ENCODE data around the gene TMEM120B. TPM values are rescaled to one million over a fixed set of nuclear protein-coding genes. Genes with fewer than 3 reads are reported as not detected.
A peak's percentile ranks its signal among the peaks of the same experiment; 100 is the strongest.

TMEM120B gene
- total and polyA plus RNA-seq, 2 of the 13 experiments (the other 11 are each of a cell fraction or from before 2014, with no cell fraction given), result 7.1 to 12.9 TPM

GRCh38 chr12:121806009-121806545 is 93.5 kb downstream of the TMEM120B start (continued):
- TF ChIP-seq MTF1 (CRISPR knock-in tag; IDR thresholded peaks at IDR 0.05) (no peak), NFYC (CRISPR knock-in tag; IDR thresholded peaks at IDR 0.05) (no peak), ZMAT5 (CRISPR knock-in tag; IDR thresholded peaks at IDR 0.05; ENCODE audit: borderline replicate concordance, low read depth) (no peak), ZNF781 (CRISPR knock-in tag; IDR thresholded peaks at IDR 0.05; ENCODE audit: borderline replicate concordance, not compliant biosample characterization) (peak; percentile 12), ARHGAP35 (CRISPR knock-in tag; IDR thresholded peaks at IDR 0.05; ENCODE audit: borderline replicate concordance) (no peak), ZNF296 (CRISPR knock-in tag; conservative IDR thresholded peaks at IDR 0.05) (no peak), ELF4 (CRISPR knock-in tag; IDR thresholded peaks at IDR 0.05; ENCODE audit: borderline replicate concordance) (no peak), TAF1 (CRISPR knock-in tag; IDR thresholded peaks at IDR 0.05) (no peak), NONO (IDR thresholded peaks at IDR 0.05) (no peak), NONO (CRISPR knock-in tag; conservative IDR thresholded peaks at IDR 0.05) (no peak), FOXP1 (IDR thresholded peaks at IDR 0.05) (no peak), FOXP1 (CRISPR knock-in tag; IDR thresholded peaks at IDR 0.05) (no peak), ELF3 (CRISPR knock-in tag; IDR thresholded peaks at IDR 0.05) (no peak), ZNF644 (CRISPR knock-in tag; IDR thresholded peaks at IDR 0.05; ENCODE audit: low read depth) (no peak), ZNF441 (CRISPR knock-in tag; IDR thresholded peaks at IDR 0.05; ENCODE audit: borderline replicate concordance) (no peak), DZIP1 (CRISPR knock-in tag; IDR thresholded peaks at IDR 0.05) (no peak), TBX2 (CRISPR knock-in tag; IDR thresholded peaks at IDR 0.05; ENCODE audit: borderline replicate concordance) (peak; percentile 31; the same call in 1 of the 2 replicates), MYNN (CRISPR knock-in tag; IDR thresholded peaks at IDR 0.05; ENCODE audit: low read depth) (no peak), RFX1 (IDR thresholded peaks at IDR 0.05) (peak; percentile 37; the same call in 1 of the 2 replicates), ZNF782 (CRISPR knock-in tag; IDR thresholded peaks at IDR 0.05; ENCODE audit: borderline replicate concordance) (no peak), ZNF543 (CRISPR knock-in tag; IDR thresholded peaks at IDR 0.05) (no peak), ARID2 (CRISPR knock-in tag; IDR thresholded peaks at IDR 0.05; ENCODE audit: borderline replicate concordance) (no peak), ZSCAN5A (CRISPR knock-in tag; IDR thresholded peaks at IDR 0.05; ENCODE audit: borderline replicate concordance) (no peak), ZNF615 (CRISPR knock-in tag; IDR thresholded peaks at IDR 0.05; ENCODE audit: borderline replicate concordance) (no peak), HDAC1 (CRISPR knock-in tag; IDR thresholded peaks at IDR 0.05) (0 out of 2 replicates have a peak, but pooled peaks have one; percentile 4), ZMAT3 (CRISPR knock-in tag; conservative IDR thresholded peaks at IDR 0.05) (no peak), BRF2 (CRISPR knock-in tag; IDR thresholded peaks at IDR 0.05) (no peak), ZNF562 (CRISPR knock-in tag; IDR thresholded peaks at IDR 0.05; ENCODE audit: borderline replicate concordance) (no peak)
